Smooth muscle cell (in vitro differentiated cells): Measurements from ENCODE around the gene KLK14. TPM values are rescaled to one million over a fixed set of nuclear protein-coding genes. Genes with fewer than 3 reads are reported as not detected.

Experiments
- DNase-seq: peaks from one replicate; lab custom pipeline; 2025; ENCODE audit not compliant: unreplicated experiment; lab: John Stamatoyannopoulos, UW
- H2AFZ ChIP-seq: fragments of 200-600 bp; sonication (generic); 2 replicates; pipeline ENCODE4 v1.6.0; 2016; ENCODE audit warnings: antibody characterized with exemption, low read depth, mild to moderate bottlenecking
- H3F3A ChIP-seq: fragments of 200-600 bp; sonication (generic); 2 replicates; pipeline ENCODE4 v1.6.0; 2017; ENCODE audit warnings: antibody characterized with exemption, low read depth
- H3K27ac ChIP-seq: fragments of 200-600 bp; sonication (generic); 2 replicates; pipeline ENCODE4 v1.5.1; 2016; ENCODE audit warnings: low read depth, mild to moderate bottlenecking
- H3K27me3 ChIP-seq: fragments of 200-600 bp; sonication (generic); 2 replicates; pipeline ENCODE4 v1.6.1; 2016; ENCODE audit warnings: low read depth, mild to moderate bottlenecking
- H3K36me3 ChIP-seq: fragments of 200-600 bp; sonication (generic); 2 replicates; pipeline ENCODE4 v1.5.1; 2016; ENCODE audit warnings: low read depth
- H3K4me1 ChIP-seq: fragments of 200-600 bp; sonication (generic); 2 replicates; pipeline ENCODE4 v1.5.1; 2016; ENCODE audit warnings: low read depth
- H3K4me2 ChIP-seq: fragments of 200-600 bp; sonication (generic); 2 replicates; pipeline ENCODE4 v1.6.0; 2016; ENCODE audit warnings: mild to moderate bottlenecking
- H3K4me3 ChIP-seq: fragments of 200-600 bp; sonication (generic); 2 replicates; pipeline ENCODE4 v1.5.1; 2016; ENCODE audit warnings: mild to moderate bottlenecking
- H3K79me2 ChIP-seq: fragments of 200-600 bp; sonication (generic); 2 replicates; pipeline ENCODE4 v1.6.0; 2016; ENCODE audit warnings: low read depth, mild to moderate bottlenecking
- H3K9ac ChIP-seq: fragments of 200-600 bp; sonication (generic); 2 replicates; pipeline ENCODE4 v1.6.0; 2016; ENCODE audit warnings: low read depth
- H3K9me3 ChIP-seq: fragments of 200-600 bp; sonication (generic); replicated peaks from 2 replicates; pipeline ENCODE4 v1.5.1; 2016; ENCODE audit warnings: low read depth
- H4K20me1 ChIP-seq: fragments of 200-600 bp; sonication (generic); 2 replicates; pipeline ENCODE4 v1.6.0; 2016; ENCODE audit warnings: low read depth
- CTCF ChIP-seq: fragments of 200-600 bp; sonication (generic); IDR thresholded peaks from 2 replicates; pipeline ENCODE4 v1.5.1; 2017; ENCODE audit warnings: borderline replicate concordance, mild to moderate bottlenecking, antibody characterized with exemption; ENCODE audit not compliant: insufficient read depth, poor library complexity, severe bottlenecking
- WGBS: methylation state at CpG from one replicate; pipeline ENCODE4 v1.1.7; 2016; ENCODE audit warnings: low lambda C conversion rate; 5-methylcytosine and 5-hydroxymethylcytosine counted together
- polyA plus RNA-seq: library from polyadenylated mRNA; unstranded; fragments of >200 nt; fragmentation: Nextera tagmentation; extraction: Ambion mirVana; gene quantifications from 2 replicates; pipeline ENCODE4 v1.2.1, GENCODE V29; 2016
- total RNA-seq: library from RNA; depleted of rRNA; stranded (reverse); fragments of >200 nt; gene quantifications from 2 replicates; pipeline ENCODE4 v1.2.3, GENCODE V29; 2014

KLK14 gene
- total and polyA plus RNA-seq, 2 experiments from 2014 or later: 7.7 to 12.3 TPM

DNA sequence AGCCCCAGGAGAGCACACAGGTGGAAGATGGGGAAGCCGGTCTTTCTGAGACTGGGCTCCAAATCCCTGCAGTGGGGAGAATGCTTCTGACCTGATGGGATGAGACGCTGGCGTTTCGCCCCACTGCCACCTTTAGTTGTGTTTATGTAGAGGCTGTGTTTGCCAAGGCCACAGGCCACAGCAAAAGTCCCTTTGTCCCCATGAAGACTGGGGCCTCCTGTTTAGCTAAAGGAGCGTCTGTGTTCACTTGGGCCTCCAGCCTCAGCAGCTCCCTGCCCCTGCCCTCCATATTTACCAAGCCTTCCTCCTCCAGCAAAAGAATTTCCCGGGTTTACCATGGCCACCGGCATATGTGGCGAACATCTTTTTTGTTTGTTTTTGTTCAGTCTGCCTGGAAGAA lies 10.4 kb upstream of the KLK14 start:
- Histone ChIP-seq H3K79me2 (no peaks in the 10 kb centered on the region), H2AFZ (no peak overlapping the region), H3K9ac (no peak overlapping the region), H3K27me3 (no peaks in the 10 kb centered on the region), H3K4me1 (no peaks in the 10 kb centered on the region), H3K27ac (no peak overlapping the region), H3K9me3 (no peaks in the 10 kb centered on the region), H3K36me3 (no peaks in the 10 kb centered on the region), H3K4me2 (no peak overlapping the region), H3F3A (peaks cover 3% of the 10 kb centered on the region), H4K20me1 (peaks cover 28% of the 10 kb centered on the region), H3K4me3 (no peak overlapping the region)
- no peak for DNase-seq
- no peak for TF ChIP-seq CTCF
- 90% methylated on average over 8 of the region's 8 CpGs for WGBS

DNA sequence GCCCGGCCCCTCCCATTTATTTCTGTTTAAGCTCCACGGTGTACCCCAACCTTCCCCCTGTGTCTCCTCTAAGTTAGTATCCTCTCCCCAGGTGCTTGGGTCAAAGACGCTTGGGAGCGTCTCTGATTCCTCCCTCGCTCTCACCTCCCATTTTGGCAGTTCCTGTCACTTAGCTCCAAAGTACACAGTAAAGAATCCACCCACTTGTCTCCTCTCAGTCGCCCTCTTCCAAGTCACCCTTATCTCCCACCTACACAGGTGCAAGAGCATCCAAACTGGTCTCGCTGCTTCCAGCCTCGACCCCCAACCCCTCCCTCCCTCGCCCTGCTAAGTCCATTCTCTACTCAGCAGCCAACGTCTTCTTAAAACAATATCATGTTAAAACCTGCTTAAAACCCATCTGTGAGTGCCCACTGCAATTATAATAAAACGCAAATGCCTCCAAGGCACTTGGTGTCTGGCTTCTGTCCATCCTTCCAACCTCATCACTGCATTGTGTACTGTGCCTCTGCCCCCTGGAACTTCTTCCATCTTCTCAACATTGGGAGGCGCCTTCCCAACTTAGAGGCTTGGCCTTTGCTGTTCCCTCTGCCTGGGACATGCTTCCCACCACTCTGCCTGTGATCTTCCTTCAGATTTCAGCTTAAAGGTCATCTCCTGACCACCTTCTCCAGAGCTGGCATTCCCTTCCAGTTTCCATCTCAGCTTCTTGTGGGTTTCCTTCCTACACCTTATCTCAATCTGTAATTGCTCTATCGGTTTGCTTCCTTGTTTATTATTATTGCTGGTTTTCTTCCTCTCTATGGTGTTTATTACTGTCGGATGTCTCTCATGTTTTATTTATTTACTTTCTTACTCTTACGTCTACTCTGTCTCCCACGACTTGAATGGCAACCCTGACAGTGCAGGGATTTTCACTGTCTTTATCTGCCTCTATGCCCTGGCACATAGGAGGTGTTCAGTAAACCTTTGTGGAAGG lies 9.5 kb upstream of the KLK14 start:
- TF ChIP-seq CTCF: no peak
- Histone ChIP-seq H3K9me3 (no peaks in the 10 kb centered on the region), H2AFZ (no peak overlapping the region), H3K27ac (no peak overlapping the region), H3K9ac (no peak overlapping the region), H3K27me3 (no peaks in the 10 kb centered on the region), H3K36me3 (no peaks in the 10 kb centered on the region), H3K4me1 (no peaks in the 10 kb centered on the region), H3F3A (peaks cover 3% of the 10 kb centered on the region), H4K20me1 (peaks cover 22% of the 10 kb centered on the region), H3K4me3 (no peak overlapping the region), H3K4me2 (no peak overlapping the region), H3K79me2 (no peaks in the 10 kb centered on the region)
- 69% methylated on average over 16 of the region's 16 CpGs for WGBS
- no peak for DNase-seq

DNA sequence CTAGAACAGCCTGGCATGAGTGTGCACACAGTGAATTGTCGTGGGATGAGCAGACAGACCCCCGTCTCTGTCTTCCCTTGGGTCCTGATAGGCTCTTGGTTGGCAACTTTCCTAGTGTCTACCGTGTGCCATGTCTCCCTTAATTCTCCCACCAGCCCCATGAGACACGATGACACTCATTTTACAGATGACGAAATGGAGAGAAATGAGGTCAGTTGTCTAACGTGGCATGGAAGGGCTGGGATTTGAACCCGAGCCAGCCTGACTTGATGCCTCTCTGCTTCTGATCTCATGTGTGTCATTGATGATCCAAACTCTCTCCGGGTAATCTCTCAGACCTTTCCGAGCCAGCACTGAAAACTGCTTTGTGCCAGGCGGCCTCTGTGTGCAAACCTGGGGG lies 8.4 kb upstream of the KLK14 start:
- 88% methylated on average over 10 of the region's 10 CpGs for WGBS
- Histone ChIP-seq H3K4me2 (no peak overlapping the region), H3K79me2 (no peaks in the 10 kb centered on the region), H3K4me1 (no peaks in the 10 kb centered on the region), H2AFZ (no peak overlapping the region), H3K27me3 (no peaks in the 10 kb centered on the region), H4K20me1 (peaks cover 14% of the 10 kb centered on the region), H3K9me3 (no peaks in the 10 kb centered on the region), H3K9ac (no peak overlapping the region), H3K36me3 (no peaks in the 10 kb centered on the region), H3K27ac (no peak overlapping the region), H3K4me3 (no peak overlapping the region), H3F3A (no peaks in the 10 kb centered on the region)
- TF ChIP-seq CTCF: no peak
- no peak for DNase-seq
